WTC11 (cell line): ENCODE results near the gene LAMTOR5. TPM values are rescaled to one million over a fixed set of nuclear protein-coding genes. Genes with fewer than 3 reads are reported as not detected.

Experiments
- ATAC-seq: fragments of 200-7000 bp; cut with Tn5 transposase; 2 replicates; pipeline ENCODE4 v1.10.0; 2021; ENCODE audit warnings: mild to moderate bottlenecking, moderate library complexity
- CTCF ChIA-PET: fragments of 300-600 bp; sonication (Branson Sonifier 250); formaldehyde crosslinking; loops from one replicate; lab custom pipeline; 2021; ENCODE audit warnings: antibody characterized with exemption; lab: Charles Lee
- POLR2A ChIA-PET: fragments of 350-600 bp; sonication (Branson Sonifier 250); formaldehyde crosslinking; loops from one replicate; lab custom pipeline; 2021; ENCODE audit warnings: antibody characterized with exemption; lab: Charles Lee
- DNase-seq: peaks from one replicate; pipeline ENCODE4 v3.0.0; 2021; ENCODE audit warnings: low spot score
- H3K27ac Mint-ChIP-seq: 2 replicates; pipeline ENCODE4 v1.8.0; 2021; ENCODE audit warnings: mixed read lengths
- H3K27me3 Mint-ChIP-seq: 2 replicates; pipeline ENCODE4 v1.8.0; 2021; ENCODE audit warnings: low read depth, mild to moderate bottlenecking, moderate library complexity, mixed read lengths
- H3K36me3 Mint-ChIP-seq: 2 replicates; pipeline ENCODE4 v1.8.0; 2021; ENCODE audit warnings: mixed read lengths
- H3K4me1 Mint-ChIP-seq: 2 replicates; pipeline ENCODE4 v1.8.0; 2022; ENCODE audit warnings: mixed read lengths
- H3K4me3 Mint-ChIP-seq: 2 replicates; pipeline ENCODE4 v1.8.0; 2021; ENCODE audit warnings: mild to moderate bottlenecking, moderate library complexity, mixed read lengths
- H3K9me3 Mint-ChIP-seq: 2 replicates; pipeline ENCODE4 v1.8.0; 2021; ENCODE audit warnings: mixed read lengths
- ELF4 ChIP-seq: sonication (generic); formaldehyde crosslinking; IDR thresholded peaks from 2 replicates; pipeline ENCODE4 v1.8.1; 2022; ENCODE audit warnings: low read depth, mild to moderate bottlenecking, moderate library complexity, missing genetic modification reagents
- FOXP1 ChIP-seq: sonication (generic); formaldehyde crosslinking; IDR thresholded peaks from 2 replicates; pipeline ENCODE4 v1.8.0; 2022; ENCODE audit warnings: missing genetic modification reagents, mild to moderate bottlenecking, moderate library complexity, borderline replicate concordance
- GABPB1 ChIP-seq: sonication (generic); formaldehyde crosslinking; IDR thresholded peaks from 2 replicates; pipeline ENCODE4 v1.8.1; 2023; ENCODE audit warnings: mild to moderate bottlenecking, missing genetic modification reagents
- HMGA2 ChIP-seq: fragments of 250-450 bp; sonication (Bioruptor Pico); IDR thresholded peaks from 2 replicates; pipeline ENCODE4 v1.4.0; 2021; ENCODE audit warnings: mild to moderate bottlenecking, moderate library complexity
- NFYB ChIP-seq: sonication (generic); formaldehyde crosslinking; conservative IDR thresholded peaks from 2 replicates; pipeline ENCODE4 v1.8.0; 2022; ENCODE audit warnings: low read depth, missing genetic modification reagents
- NR2C2 ChIP-seq: sonication (generic); formaldehyde crosslinking; IDR thresholded peaks from 2 replicates; pipeline ENCODE4 v1.8.0; 2022; ENCODE audit warnings: mild to moderate bottlenecking, missing genetic modification reagents
- SMAD4 ChIP-seq: sonication (generic); formaldehyde crosslinking; IDR thresholded peaks from 2 replicates; pipeline ENCODE4 v1.8.0; 2022; ENCODE audit warnings: mild to moderate bottlenecking, missing genetic modification reagents
- TP53 ChIP-seq: sonication (generic); formaldehyde crosslinking; IDR thresholded peaks from 2 replicates; pipeline ENCODE4 v1.8.1; 2023; ENCODE audit warnings: mild to moderate bottlenecking, missing genetic modification reagents
- ZNF219 ChIP-seq: sonication (generic); formaldehyde crosslinking; IDR thresholded peaks from 2 replicates; pipeline ENCODE4 v1.8.0; 2023; ENCODE audit warnings: missing genetic modification reagents, mild to moderate bottlenecking, borderline replicate concordance
- ZNF416 ChIP-seq: fragments of 250-450 bp; sonication (Bioruptor Pico); IDR thresholded peaks from 2 replicates; pipeline ENCODE4 v1.9.0; 2021; ENCODE audit warnings: mild to moderate bottlenecking, inconsistent platforms
- total RNA-seq: library from RNA; stranded (reverse); gene quantifications from 3 replicates; pipeline ENCODE4 v1.2.3, GENCODE V29; 2021
- TF ChIP-seq, protein P1 (sequence below): fragments of 250-450 bp; sonication (Bioruptor Pico); IDR thresholded peaks from 2 replicates; pipeline ENCODE4 v1.9.0; 2021; ENCODE audit warnings: mild to moderate bottlenecking, borderline replicate concordance
- TF ChIP-seq, protein P2 (sequence below): fragments of 250-450 bp; sonication (Bioruptor Pico); conservative IDR thresholded peaks from 2 replicates; pipeline ENCODE4 v1.9.0; 2021; ENCODE audit warnings: mild to moderate bottlenecking
- TF ChIP-seq, protein P3 (sequence below): sonication (generic); formaldehyde crosslinking; IDR thresholded peaks from 2 replicates; pipeline ENCODE4 v1.8.1; 2023; ENCODE audit warnings: mild to moderate bottlenecking, moderate library complexity, missing genetic modification reagents
- TF ChIP-seq, protein P4 (sequence below): sonication (generic); formaldehyde crosslinking; IDR thresholded peaks from 2 replicates; pipeline ENCODE4 v1.8.1; 2023; ENCODE audit warnings: mild to moderate bottlenecking, missing genetic modification reagents, moderate library complexity
- TF ChIP-seq, protein P5 (sequence below): sonication (generic); formaldehyde crosslinking; IDR thresholded peaks from 2 replicates; pipeline ENCODE4 v1.8.0; 2022; ENCODE audit warnings: mild to moderate bottlenecking, missing genetic modification reagents
- TF ChIP-seq, protein P6 (sequence below): sonication (generic); formaldehyde crosslinking; IDR thresholded peaks from 2 replicates; pipeline ENCODE4 v1.8.1; 2022; ENCODE audit warnings: mild to moderate bottlenecking, missing genetic modification reagents, moderate library complexity, borderline replicate concordance

Gene LAMTOR5
- total RNA-seq, 1 experiment from 2014 or later = 76.0 TPM

DNA sequence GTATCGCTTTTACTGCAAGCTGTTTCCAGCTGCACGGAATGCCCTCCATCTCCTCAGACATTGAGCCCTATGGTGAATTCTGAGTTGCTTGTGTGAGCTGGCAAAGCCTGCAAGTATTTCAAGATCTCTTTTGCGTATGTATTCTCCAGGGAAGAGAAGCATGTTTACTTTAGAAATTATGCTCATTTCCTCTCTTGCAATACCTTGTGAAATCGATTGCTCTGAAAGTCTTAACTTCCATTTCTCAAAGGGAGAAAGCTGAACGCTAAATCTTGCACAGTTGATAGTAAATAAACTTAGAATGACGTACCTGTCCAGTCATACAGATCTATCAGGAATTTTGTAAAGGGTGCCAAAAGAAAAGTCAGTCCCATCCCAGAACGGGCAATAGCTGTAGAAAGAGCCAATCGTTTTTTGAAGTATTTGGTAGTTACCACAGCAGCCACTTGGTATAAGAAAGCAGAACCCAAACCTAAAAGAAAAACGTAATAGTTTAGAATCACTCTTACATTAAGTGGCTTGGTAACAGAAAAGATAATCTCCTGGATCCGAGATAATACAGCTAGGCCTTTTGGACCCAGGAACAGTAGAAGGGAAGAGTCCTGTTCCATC lies 26.7 kb downstream of the LAMTOR5 start (continued):
- TF ChIP-seq, protein P1, sequence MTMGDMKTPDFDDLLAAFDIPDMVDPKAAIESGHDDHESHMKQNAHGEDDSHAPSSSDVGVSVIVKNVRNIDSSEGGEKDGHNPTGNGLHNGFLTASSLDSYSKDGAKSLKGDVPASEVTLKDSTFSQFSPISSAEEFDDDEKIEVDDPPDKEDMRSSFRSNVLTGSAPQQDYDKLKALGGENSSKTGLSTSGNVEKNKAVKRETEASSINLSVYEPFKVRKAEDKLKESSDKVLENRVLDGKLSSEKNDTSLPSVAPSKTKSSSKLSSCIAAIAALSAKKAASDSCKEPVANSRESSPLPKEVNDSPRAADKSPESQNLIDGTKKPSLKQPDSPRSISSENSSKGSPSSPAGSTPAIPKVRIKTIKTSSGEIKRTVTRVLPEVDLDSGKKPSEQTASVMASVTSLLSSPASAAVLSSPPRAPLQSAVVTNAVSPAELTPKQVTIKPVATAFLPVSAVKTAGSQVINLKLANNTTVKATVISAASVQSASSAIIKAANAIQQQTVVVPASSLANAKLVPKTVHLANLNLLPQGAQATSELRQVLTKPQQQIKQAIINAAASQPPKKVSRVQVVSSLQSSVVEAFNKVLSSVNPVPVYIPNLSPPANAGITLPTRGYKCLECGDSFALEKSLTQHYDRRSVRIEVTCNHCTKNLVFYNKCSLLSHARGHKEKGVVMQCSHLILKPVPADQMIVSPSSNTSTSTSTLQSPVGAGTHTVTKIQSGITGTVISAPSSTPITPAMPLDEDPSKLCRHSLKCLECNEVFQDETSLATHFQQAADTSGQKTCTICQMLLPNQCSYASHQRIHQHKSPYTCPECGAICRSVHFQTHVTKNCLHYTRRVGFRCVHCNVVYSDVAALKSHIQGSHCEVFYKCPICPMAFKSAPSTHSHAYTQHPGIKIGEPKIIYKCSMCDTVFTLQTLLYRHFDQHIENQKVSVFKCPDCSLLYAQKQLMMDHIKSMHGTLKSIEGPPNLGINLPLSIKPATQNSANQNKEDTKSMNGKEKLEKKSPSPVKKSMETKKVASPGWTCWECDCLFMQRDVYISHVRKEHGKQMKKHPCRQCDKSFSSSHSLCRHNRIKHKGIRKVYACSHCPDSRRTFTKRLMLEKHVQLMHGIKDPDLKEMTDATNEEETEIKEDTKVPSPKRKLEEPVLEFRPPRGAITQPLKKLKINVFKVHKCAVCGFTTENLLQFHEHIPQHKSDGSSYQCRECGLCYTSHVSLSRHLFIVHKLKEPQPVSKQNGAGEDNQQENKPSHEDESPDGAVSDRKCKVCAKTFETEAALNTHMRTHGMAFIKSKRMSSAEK (CRISPR knock-in tag) = no peak
- TF ChIP-seq, protein P2, sequence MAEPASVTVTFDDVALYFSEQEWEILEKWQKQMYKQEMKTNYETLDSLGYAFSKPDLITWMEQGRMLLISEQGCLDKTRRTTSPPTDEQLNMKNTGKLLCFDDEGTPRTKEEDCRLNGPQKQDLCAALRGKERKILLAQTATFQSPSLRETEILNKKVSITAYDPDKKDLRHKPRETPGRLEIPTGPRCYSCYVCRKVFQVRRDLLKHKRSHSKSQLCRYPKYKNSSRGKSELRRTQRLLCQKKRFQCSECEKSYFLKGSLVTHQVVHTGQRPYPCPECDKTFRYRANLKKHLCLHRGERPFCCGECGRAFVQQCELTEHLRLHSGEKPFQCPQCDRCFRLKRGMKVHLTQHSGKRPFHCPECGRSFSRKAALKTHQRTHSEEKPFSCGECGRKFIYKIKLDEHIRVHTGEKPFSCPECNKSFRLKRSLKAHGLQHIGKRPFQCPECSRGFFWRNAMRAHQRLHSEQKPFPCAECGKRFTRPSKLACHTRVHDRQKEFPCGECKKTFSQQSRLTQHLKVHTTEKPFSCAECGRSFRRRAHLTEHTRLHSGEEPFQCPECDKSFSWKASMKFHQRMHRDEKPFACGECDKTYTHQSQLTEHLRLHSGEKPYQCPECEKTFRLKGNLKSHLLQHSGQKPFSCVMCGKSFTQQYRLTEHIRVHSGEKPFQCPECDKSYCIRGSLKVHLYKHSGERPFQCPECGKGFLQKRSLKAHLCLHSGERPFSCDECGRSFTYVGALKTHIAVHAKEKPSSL = no peak
- TF ChIP-seq, protein P3, sequence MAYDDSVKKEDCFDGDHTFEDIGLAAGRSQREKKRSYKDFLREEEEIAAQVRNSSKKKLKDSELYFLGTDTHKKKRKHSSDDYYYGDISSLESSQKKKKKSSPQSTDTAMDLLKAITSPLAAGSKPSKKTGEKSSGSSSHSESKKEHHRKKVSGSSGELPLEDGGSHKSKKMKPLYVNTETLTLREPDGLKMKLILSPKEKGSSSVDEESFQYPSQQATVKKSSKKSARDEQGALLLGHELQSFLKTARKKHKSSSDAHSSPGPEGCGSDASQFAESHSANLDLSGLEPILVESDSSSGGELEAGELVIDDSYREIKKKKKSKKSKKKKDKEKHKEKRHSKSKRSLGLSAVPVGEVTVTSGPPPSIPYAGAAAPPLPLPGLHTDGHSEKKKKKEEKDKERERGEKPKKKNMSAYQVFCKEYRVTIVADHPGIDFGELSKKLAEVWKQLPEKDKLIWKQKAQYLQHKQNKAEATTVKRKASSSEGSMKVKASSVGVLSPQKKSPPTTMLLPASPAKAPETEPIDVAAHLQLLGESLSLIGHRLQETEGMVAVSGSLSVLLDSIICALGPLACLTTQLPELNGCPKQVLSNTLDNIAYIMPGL (CRISPR knock-in tag) = no peak
- TF ChIP-seq HMGA2 (no peak), ZNF416 (CRISPR knock-in tag) (no peak), GABPB1 (CRISPR knock-in tag) (no peak), TP53 (no peak), FOXP1 (CRISPR knock-in tag) (no peak), NR2C2 (CRISPR knock-in tag) (no peak), SMAD4 (CRISPR knock-in tag) (no peak)
- TF ChIP-seq, protein P4, sequence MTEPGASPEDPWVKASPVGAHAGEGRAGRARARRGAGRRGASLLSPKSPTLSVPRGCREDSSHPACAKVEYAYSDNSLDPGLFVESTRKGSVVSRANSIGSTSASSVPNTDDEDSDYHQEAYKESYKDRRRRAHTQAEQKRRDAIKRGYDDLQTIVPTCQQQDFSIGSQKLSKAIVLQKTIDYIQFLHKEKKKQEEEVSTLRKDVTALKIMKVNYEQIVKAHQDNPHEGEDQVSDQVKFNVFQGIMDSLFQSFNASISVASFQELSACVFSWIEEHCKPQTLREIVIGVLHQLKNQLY (CRISPR knock-in tag) = no peak

DNA sequence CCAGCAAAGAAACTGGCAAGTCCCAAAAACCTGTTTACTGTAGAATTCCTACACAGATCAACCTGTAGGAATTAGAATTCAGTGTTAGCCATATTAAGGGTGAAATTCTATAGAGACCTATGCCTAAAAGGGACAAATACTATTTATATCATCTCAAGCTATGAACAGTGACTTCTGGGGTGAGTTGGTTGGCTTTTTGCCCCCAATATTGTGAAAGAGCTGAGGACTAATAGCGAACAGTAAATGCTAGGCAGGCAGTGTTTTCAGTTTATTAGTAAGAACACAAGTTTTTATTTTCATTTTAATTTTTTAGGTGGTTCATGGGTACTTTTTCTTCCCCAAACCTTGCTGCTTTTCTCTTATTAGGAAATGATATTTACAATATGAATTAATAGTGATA lies 32.0 kb downstream of the LAMTOR5 start:
- peaks cover 37% of the 10 kb centered on the region for H3K36me3 Mint-ChIP-seq
- ATAC-seq = no peak
- ChIA-PET POLR2A (no interaction called here), CTCF (no interaction called here)
- DNase-seq = no peak
- H3K4me1 Mint-ChIP-seq = no peaks in the 10 kb centered on the region
- no peak overlapping the region for H3K4me3 Mint-ChIP-seq
- H3K9me3 Mint-ChIP-seq = no peaks in the 10 kb centered on the region
- H3K27ac Mint-ChIP-seq = no peak overlapping the region
- no peaks in the 10 kb centered on the region for H3K27me3 Mint-ChIP-seq
- TF ChIP-seq, protein P3 (CRISPR knock-in tag) = no peak
- TF ChIP-seq, protein P5, sequence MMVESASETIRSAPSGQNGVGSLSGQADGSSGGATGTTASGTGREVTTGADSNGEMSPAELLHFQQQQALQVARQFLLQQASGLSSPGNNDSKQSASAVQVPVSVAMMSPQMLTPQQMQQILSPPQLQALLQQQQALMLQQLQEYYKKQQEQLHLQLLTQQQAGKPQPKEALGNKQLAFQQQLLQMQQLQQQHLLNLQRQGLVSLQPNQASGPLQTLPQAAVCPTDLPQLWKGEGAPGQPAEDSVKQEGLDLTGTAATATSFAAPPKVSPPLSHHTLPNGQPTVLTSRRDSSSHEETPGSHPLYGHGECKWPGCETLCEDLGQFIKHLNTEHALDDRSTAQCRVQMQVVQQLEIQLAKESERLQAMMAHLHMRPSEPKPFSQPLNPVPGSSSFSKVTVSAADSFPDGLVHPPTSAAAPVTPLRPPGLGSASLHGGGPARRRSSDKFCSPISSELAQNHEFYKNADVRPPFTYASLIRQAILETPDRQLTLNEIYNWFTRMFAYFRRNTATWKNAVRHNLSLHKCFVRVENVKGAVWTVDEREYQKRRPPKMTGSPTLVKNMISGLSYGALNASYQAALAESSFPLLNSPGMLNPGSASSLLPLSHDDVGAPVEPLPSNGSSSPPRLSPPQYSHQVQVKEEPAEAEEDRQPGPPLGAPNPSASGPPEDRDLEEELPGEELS (CRISPR knock-in tag) = no peak
- TF ChIP-seq, protein P2 = no peak
- TF ChIP-seq ZNF219 (CRISPR knock-in tag) (no peak), ELF4 (no peak), NFYB (no peak)
- TF ChIP-seq, protein P6, sequence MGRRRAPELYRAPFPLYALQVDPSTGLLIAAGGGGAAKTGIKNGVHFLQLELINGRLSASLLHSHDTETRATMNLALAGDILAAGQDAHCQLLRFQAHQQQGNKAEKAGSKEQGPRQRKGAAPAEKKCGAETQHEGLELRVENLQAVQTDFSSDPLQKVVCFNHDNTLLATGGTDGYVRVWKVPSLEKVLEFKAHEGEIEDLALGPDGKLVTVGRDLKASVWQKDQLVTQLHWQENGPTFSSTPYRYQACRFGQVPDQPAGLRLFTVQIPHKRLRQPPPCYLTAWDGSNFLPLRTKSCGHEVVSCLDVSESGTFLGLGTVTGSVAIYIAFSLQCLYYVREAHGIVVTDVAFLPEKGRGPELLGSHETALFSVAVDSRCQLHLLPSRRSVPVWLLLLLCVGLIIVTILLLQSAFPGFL (CRISPR knock-in tag) = no peak
- TF ChIP-seq, protein P4 (CRISPR knock-in tag) = no peak
